K562 (cell line): ENCODE measurements around the gene IGF1R. TPM values are rescaled to one million over a fixed set of nuclear protein-coding genes. Genes with fewer than 3 reads are reported as not detected.

Experiments used
- ATF1 ChIP-seq, 2 experiments: fragments of 450-650 bp in 1 of 2; IDR thresholded peaks; 2 replicates each; pipeline ENCODE4 v1.6.1; 2016; ENCODE audit warnings: missing compliant biosample characterization in 1 of 2, missing genetic modification characterization in 1 of 2
- ATF7 ChIP-seq: fragments of 450-650 bp; IDR thresholded peaks from 2 replicates; pipeline ENCODE4 v1.7.1; 2014; ENCODE audit warnings: mild to moderate bottlenecking, moderate library complexity
- BMI1 ChIP-seq: fragments of 150-350 bp; IDR thresholded peaks from 2 replicates; pipeline ENCODE4 v1.6.1; 2014; ENCODE audit warnings: low read length
- BRCA1 ChIP-seq, 2 experiments: fragments of 450-650 bp in 1 of 2; sonication (generic) in 1 of 2; formaldehyde crosslinking in 1 of 2; IDR thresholded peaks; 2 replicates each; pipeline versions ENCODE4 v1.5.0 to v1.6.1; 2017 to 2020; ENCODE audit warnings: mild to moderate bottlenecking in 1 of 2, missing genetic modification reagents in 1 of 2
- CHD4 ChIP-seq: fragments of 200-600 bp; sonication (generic); IDR thresholded peaks from 3 replicates; pipeline ENCODE4 v1.6.1; 2012; ENCODE audit warnings: low read depth, mild to moderate bottlenecking, mixed read lengths, low read length, inconsistent platforms; ENCODE audit not compliant: insufficient read depth, insufficient replicate concordance, poor library complexity, severe bottlenecking
- CTBP1 ChIP-seq: fragments of 450-650 bp; IDR thresholded peaks from 2 replicates; pipeline ENCODE4 v1.6.1; 2016; ENCODE audit warnings: borderline replicate concordance
- FOXK2 ChIP-seq, 2 experiments: fragments of 450-650 bp; IDR thresholded peaks in 1 of 2; conservative IDR thresholded peaks in 1 of 2; 2 replicates each; pipeline ENCODE4 v1.6.1; 2016; ENCODE audit warnings: low read depth in 2 of 2, mild to moderate bottlenecking in 1 of 2
- FOXP1 ChIP-seq: sonication (generic); formaldehyde crosslinking; IDR thresholded peaks from 2 replicates; pipeline ENCODE4 v1.8.0; 2022; ENCODE audit warnings: mild to moderate bottlenecking, missing genetic modification reagents
- KLF16 ChIP-seq: IDR thresholded peaks from 2 replicates; pipeline ENCODE4 v1.6.1; 2016; ENCODE audit warnings: antibody characterized with exemption
- MCM7 ChIP-seq, 2 experiments: fragments of 450-650 bp; IDR thresholded peaks; 2 replicates each; pipeline ENCODE4 v1.6.1; 2016 to 2018
- MEIS2 ChIP-seq: fragments of 450-650 bp; IDR thresholded peaks from 2 replicates; pipeline ENCODE4 v1.6.1; 2014; ENCODE audit warnings: mild to moderate bottlenecking; ENCODE audit not compliant: partially characterized antibody
- NR2F6 ChIP-seq: fragments of 450-650 bp; formaldehyde crosslinking; IDR thresholded peaks from 2 replicates; pipeline ENCODE4 v1.4.0; 2020; ENCODE audit warnings: mild to moderate bottlenecking
- RFX5 ChIP-seq: IDR thresholded peaks from 2 replicates; pipeline ENCODE4 v1.6.1; 2011; ENCODE audit warnings: low read depth, mild to moderate bottlenecking, improper control_type of control experiment, low read length
- SRSF1 ChIP-seq: fragments of 200-400 bp; formaldehyde crosslinking; IDR thresholded peaks from 2 replicates; pipeline ENCODE4 v1.6.1; 2017; ENCODE audit warnings: mild to moderate bottlenecking, low read depth, low read length, moderate library complexity
- TAF9B ChIP-seq: fragments of 450-650 bp; IDR thresholded peaks from 2 replicates; pipeline ENCODE4 v1.6.1; 2018; ENCODE audit warnings: mild to moderate bottlenecking; ENCODE audit not compliant: partially characterized antibody
- XRCC5 ChIP-seq: fragments of 200-400 bp; formaldehyde crosslinking; IDR thresholded peaks from 2 replicates; pipeline ENCODE4 v1.6.1; 2017; ENCODE audit warnings: low read depth, mild to moderate bottlenecking, low read length
- ZNF140 ChIP-seq: fragments of 250-450 bp; sonication (Bioruptor Pico); IDR thresholded peaks from 2 replicates; pipeline ENCODE4 v1.8.0; 2021; ENCODE audit warnings: moderate library complexity, mild to moderate bottlenecking, inconsistent platforms
- ZNF253 ChIP-seq: fragments of 250-450 bp; sonication (Bioruptor Pico); conservative IDR thresholded peaks from 2 replicates; pipeline ENCODE4 v1.6.1; 2021; ENCODE audit warnings: mild to moderate bottlenecking
- polyA plus RNA-seq, 8 experiments: library from polyadenylated mRNA; depleted of rRNA in 4 of 8; stranded (reverse) in 5 of 8; unstranded in 3 of 8; fragments of >200 nt; fragmentation: Nextera tagmentation in 2 of 8; fragmentation: Illumina TruSeq in 1 of 8; extraction: Ambion mirVana in 2 of 8; extraction: Trizol in 1 of 8; gene quantifications; 2 replicates each; pipeline versions ENCODE4 v1.2.1 to v1.2.3, GENCODE V29; 2011 to 2014; ENCODE audit warnings: inconsistent platforms in 1 of 8, missing spikeins in 1 of 8
- total RNA-seq, 7 experiments: library from RNA; depleted of rRNA in 6 of 7; stranded (reverse); fragments of >200 nt in 6 of 7; fragmentation: Illumina TruSeq in 2 of 7; extraction: Trizol in 2 of 7; gene quantifications; 2 replicates each; pipeline versions ENCODE4 v1.2.1 to v1.2.3, GENCODE V29; 2011 to 2021; ENCODE audit warnings: low replicate concordance in 1 of 7
- TF ChIP-seq, protein P1 (sequence below): fragments of 450-650 bp; IDR thresholded peaks from 2 replicates; pipeline ENCODE4 v1.6.1; 2016
- TF ChIP-seq, protein P2 (sequence below): fragments of 450-650 bp; formaldehyde crosslinking; conservative IDR thresholded peaks from 2 replicates; pipeline ENCODE4 v1.4.0; 2022; ENCODE audit warnings: mild to moderate bottlenecking, missing genetic modification characterization
- TF ChIP-seq, protein P3 (sequence below): sonication (generic); formaldehyde crosslinking; IDR thresholded peaks from 2 replicates; pipeline ENCODE4 v1.8.0; 2022; ENCODE audit warnings: mild to moderate bottlenecking, missing genetic modification reagents
- TF ChIP-seq, protein P4 (sequence below): fragments of 200-800 bp; sonication (Bioruptor generic); IDR thresholded peaks from 2 replicates; pipeline ENCODE4 v1.6.1; 2017; ENCODE audit warnings: missing genetic modification characterization, missing compliant biosample characterization
- TF ChIP-seq, protein P5 (sequence below): fragments of 250-450 bp; sonication (Bioruptor Pico); IDR thresholded peaks from 2 replicates; pipeline ENCODE4 v1.4.0; 2020; ENCODE audit warnings: mild to moderate bottlenecking

IGF1R gene
- total and polyA plus RNA-seq, 9 of the 15 experiments (the other 6 are each of a cell fraction or from before 2014, with no cell fraction given), result 0.35 to 8.0 (median 1.6) TPM

DNA sequence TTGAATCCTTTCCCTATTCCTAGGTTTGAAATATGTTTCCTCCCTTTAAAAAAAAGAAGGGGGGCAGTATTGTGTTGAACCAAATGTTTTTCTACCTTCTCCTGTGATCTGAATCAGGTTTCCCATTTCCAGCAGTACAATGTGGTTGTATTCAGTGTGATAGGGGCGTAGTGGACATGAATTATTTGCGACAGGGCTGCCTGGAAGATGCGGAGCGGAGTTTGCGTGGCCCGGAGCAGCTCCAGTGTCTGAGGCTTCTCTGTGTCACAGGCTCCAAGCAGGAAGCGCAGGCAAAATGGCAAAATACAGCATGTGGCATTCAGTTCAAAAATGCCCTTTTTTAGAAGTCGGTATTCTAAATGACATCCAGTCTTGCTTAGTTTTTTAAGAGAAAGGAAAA, 204.8 kb downstream of the IGF1R start (continued):
- TF ChIP-seq BMI1 (0 out of 2 replicates have a peak, but pooled peaks have one; percentile 9), BRCA1 (IDR thresholded peaks at IDR 0.05) (no peak), BRCA1 (CRISPR knock-in tag; IDR thresholded peaks at IDR 0.05) (no peak), XRCC5 (0 out of 2 replicates have a peak, but pooled peaks have one; percentile 37), CTBP1 (0 out of 2 replicates have a peak, but pooled peaks have one; percentile 15), MCM7 (IDR thresholded peaks at IDR 0.05) (no peak), SRSF1 (no peak), CHD4 (no peak), FOXP1 (CRISPR knock-in tag) (no peak), ATF1 (CRISPR knock-in tag; IDR thresholded peaks at IDR 0.05) (no peak), ATF1 (tag; IDR thresholded peaks at IDR 0.05) (peak; percentile 32), ZNF140 (CRISPR knock-in tag) (no peak), ATF7 (no peak), ZNF253 (CRISPR knock-in tag) (no peak), RFX5 (no peak), FOXK2 (conservative IDR thresholded peaks at IDR 0.05 in 1 of 2, IDR thresholded peaks at IDR 0.05 in 1 of 2; ENCODE audit: low read depth in 2 of 2) (no peak), TAF9B (no peak), NR2F6 (CRISPR knock-in tag) (no peak), KLF16 (no peak), MEIS2 (peak; percentile 94)
- TF ChIP-seq, protein P1, sequence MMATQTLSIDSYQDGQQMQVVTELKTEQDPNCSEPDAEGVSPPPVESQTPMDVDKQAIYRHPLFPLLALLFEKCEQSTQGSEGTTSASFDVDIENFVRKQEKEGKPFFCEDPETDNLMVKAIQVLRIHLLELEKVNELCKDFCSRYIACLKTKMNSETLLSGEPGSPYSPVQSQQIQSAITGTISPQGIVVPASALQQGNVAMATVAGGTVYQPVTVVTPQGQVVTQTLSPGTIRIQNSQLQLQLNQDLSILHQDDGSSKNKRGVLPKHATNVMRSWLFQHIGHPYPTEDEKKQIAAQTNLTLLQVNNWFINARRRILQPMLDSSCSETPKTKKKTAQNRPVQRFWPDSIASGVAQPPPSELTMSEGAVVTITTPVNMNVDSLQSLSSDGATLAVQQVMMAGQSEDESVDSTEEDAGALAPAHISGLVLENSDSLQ, result peak; percentile 85
- TF ChIP-seq, protein P2, sequence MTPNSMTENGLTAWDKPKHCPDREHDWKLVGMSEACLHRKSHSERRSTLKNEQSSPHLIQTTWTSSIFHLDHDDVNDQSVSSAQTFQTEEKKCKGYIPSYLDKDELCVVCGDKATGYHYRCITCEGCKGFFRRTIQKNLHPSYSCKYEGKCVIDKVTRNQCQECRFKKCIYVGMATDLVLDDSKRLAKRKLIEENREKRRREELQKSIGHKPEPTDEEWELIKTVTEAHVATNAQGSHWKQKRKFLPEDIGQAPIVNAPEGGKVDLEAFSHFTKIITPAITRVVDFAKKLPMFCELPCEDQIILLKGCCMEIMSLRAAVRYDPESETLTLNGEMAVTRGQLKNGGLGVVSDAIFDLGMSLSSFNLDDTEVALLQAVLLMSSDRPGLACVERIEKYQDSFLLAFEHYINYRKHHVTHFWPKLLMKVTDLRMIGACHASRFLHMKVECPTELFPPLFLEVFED (CRISPR knock-in tag), result no peak
- TF ChIP-seq, protein P3, sequence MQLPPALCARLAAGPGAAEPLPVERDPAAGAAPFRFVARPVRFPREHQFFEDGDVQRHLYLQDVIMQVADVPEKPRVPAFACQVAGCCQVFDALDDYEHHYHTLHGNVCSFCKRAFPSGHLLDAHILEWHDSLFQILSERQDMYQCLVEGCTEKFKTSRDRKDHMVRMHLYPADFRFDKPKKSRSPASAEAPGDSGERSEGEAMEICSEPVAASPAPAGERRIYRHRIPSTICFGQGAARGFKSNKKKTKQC (CRISPR knock-in tag), result no peak
- TF ChIP-seq, protein P4, sequence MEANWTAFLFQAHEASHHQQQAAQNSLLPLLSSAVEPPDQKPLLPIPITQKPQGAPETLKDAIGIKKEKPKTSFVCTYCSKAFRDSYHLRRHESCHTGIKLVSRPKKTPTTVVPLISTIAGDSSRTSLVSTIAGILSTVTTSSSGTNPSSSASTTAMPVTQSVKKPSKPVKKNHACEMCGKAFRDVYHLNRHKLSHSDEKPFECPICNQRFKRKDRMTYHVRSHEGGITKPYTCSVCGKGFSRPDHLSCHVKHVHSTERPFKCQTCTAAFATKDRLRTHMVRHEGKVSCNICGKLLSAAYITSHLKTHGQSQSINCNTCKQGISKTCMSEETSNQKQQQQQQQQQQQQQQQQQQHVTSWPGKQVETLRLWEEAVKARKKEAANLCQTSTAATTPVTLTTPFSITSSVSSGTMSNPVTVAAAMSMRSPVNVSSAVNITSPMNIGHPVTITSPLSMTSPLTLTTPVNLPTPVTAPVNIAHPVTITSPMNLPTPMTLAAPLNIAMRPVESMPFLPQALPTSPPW (CRISPR knock-in tag), result peak; percentile 54
- TF ChIP-seq, protein P5, sequence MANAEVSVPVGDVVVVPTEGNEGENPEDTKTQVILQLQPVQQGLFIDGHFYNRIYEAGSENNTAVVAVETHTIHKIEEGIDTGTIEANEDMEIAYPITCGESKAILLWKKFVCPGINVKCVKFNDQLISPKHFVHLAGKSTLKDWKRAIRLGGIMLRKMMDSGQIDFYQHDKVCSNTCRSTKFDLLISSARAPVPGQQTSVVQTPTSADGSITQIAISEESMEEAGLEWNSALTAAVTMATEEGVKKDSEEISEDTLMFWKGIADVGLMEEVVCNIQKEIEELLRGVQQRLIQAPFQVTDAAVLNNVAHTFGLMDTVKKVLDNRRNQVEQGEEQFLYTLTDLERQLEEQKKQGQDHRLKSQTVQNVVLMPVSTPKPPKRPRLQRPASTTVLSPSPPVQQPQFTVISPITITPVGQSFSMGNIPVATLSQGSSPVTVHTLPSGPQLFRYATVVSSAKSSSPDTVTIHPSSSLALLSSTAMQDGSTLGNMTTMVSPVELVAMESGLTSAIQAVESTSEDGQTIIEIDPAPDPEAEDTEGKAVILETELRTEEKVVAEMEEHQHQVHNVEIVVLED, result peak; percentile 92
